Kidney (tissue), 14 donors: Measurements from ENCODE around the gene MACC1. TPM values are rescaled to one million over a fixed set of nuclear protein-coding genes. Genes with fewer than 3 reads are reported as not detected.

Experiments
- DNase-seq, 5 donors: peaks; one replicate each; pipeline ENCODE4 v3.0.0-alpha.2; 2013 to 2020
- FAIRE-seq: peaks from 2 replicates; lab custom pipeline; 2012; peaks lifted over from hg19 to GRCh38; lab: Jason Lieb, UNC
- H3K27ac ChIP-seq, 2 donors: one replicate each; pipeline ENCODE4 v1.7.0; 2013; ENCODE audit warnings: low read depth in 2 of 2, low read length in 2 of 2, inconsistent platforms in 1 of 2
- H3K27me3 ChIP-seq: one replicate; pipeline ENCODE4 v1.7.1; 2013; ENCODE audit warnings: low read length, inconsistent platforms; ENCODE audit not compliant: control insufficient read depth, insufficient read depth
- H3K36me3 ChIP-seq, 3 donors: one replicate each; pipeline versions ENCODE4 v1.7.0 to v1.7.1; 2013; ENCODE audit warnings: low read length in 3 of 3, control low read depth in 1 of 3, inconsistent platforms in 1 of 3; ENCODE audit not compliant: insufficient read depth in 3 of 3, control insufficient read depth in 2 of 3
- H3K4me1 ChIP-seq, 3 donors: one replicate each; pipeline versions ENCODE4 v1.7.0 to v1.7.1; 2013; ENCODE audit warnings: low read length in 3 of 3, inconsistent platforms in 1 of 3, low read depth in 1 of 3; ENCODE audit not compliant: control insufficient read depth in 2 of 3, insufficient read depth in 2 of 3
- H3K4me3 ChIP-seq, 3 donors: one replicate each; pipeline versions ENCODE4 v1.7.0 to v1.8.1; 2013; ENCODE audit warnings: low read length in 3 of 3, control low read depth in 1 of 3, inconsistent platforms in 1 of 3
- H3K9ac ChIP-seq, 3 donors: one replicate each; pipeline versions ENCODE4 v1.7.0 to v1.7.1; 2013; ENCODE audit warnings: low read length in 3 of 3, control low read depth in 1 of 3, inconsistent platforms in 1 of 3
- H3K9me3 ChIP-seq, 3 donors: one replicate each; pipeline versions ENCODE4 v1.7.0 to v1.7.1; 2013; ENCODE audit warnings: low read length in 3 of 3, control low read depth in 1 of 3, inconsistent platforms in 1 of 3; ENCODE audit not compliant: control insufficient read depth in 2 of 3, insufficient read depth in 1 of 3
- intact Hi-C: fragments of 100-400 bp; cut with DNase I; formaldehyde crosslinking; loops from one replicate; pipeline ENCODE4 v1.11.1; 2022
- polyA plus RNA-seq: library from polyadenylated mRNA; stranded (reverse); fragments of 350-450 nt; fragmentation: Illumina TruSeq; extraction: RNeasy Lipid Tissue Mini Kit (QIAGEN cat#74804); gene quantifications from one replicate; pipeline ENCODE4 v1.2.3, GENCODE V29; 2014; ENCODE audit warnings: low read depth, low replicate concordance; ENCODE audit not compliant: insufficient read depth
- total RNA-seq: library from RNA; stranded (reverse); fragmentation: NEBNext Ultra II Directional; extraction: Animal tissue kit (Norgen Biotek cat#: 25700); gene quantifications from one replicate; pipeline ENCODE4 v1.2.1, GENCODE V29; 2021
- TF ChIP-seq, protein P1 (sequence below): IDR thresholded peaks from 3 replicates; pipeline ENCODE4 v1.5.1; 2012; ENCODE audit warnings: mild to moderate bottlenecking, moderate library complexity, borderline replicate concordance; ENCODE audit not compliant: insufficient read depth; ENCODE audit errors: extremely low read depth
- donor health status: control.
- donor health status: control.
- donor health status: control.
- donor health status: control.
- donor health status: control.
- donor health status: DM: yes; HTN: yes; CAD: no.
- donor health status: Normal renal cell carcinoma (clear cell type).

The MACC1 gene
- total and polyA plus RNA-seq, 2 donors from 2014 or later, result 3.7 to 72.6 TPM

DNA sequence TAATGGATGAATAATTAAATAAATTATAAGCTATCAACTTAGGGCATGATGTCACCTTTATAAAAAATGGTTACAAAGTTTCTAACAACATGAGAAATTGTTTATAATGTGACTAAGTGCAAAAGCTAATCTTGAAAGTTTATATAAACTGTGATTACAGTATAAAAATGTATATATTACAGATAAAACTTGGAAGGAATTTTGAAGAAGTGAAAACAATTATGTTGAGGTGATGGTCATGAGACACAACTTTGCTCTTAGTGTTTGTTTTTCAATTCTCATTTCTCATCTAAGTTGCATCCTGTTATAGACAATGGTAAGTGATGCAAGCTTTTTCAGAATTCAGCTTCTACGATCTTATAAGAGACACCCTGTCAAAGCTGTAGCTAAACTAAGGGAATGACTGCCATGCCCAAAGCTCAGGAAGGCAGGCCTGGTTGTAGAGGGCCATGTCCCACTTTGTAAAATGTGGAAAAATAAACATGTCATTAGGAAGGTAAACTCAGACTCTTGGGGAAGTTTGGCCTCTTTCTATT is 23.9 kb downstream of the MACC1 start:
- Histone ChIP-seq H3K9me3 (peaks cover 0 to 8% (median 0%) of the 10 kb centered on the region in 3 donors), H3K9ac (no peak overlapping the region), H3K27ac (no peak overlapping the region), H3K4me1 (peaks cover 0 to 3% (median 2%) of the 10 kb centered on the region in 3 donors), H3K27me3 (no peaks in the 10 kb centered on the region), H3K36me3 (no peaks in the 10 kb centered on the region), H3K4me3 (no peak overlapping the region)
- peak; percentile 73 for FAIRE-seq
- intact Hi-C loops, result no loop called here
- TF ChIP-seq, protein P1, sequence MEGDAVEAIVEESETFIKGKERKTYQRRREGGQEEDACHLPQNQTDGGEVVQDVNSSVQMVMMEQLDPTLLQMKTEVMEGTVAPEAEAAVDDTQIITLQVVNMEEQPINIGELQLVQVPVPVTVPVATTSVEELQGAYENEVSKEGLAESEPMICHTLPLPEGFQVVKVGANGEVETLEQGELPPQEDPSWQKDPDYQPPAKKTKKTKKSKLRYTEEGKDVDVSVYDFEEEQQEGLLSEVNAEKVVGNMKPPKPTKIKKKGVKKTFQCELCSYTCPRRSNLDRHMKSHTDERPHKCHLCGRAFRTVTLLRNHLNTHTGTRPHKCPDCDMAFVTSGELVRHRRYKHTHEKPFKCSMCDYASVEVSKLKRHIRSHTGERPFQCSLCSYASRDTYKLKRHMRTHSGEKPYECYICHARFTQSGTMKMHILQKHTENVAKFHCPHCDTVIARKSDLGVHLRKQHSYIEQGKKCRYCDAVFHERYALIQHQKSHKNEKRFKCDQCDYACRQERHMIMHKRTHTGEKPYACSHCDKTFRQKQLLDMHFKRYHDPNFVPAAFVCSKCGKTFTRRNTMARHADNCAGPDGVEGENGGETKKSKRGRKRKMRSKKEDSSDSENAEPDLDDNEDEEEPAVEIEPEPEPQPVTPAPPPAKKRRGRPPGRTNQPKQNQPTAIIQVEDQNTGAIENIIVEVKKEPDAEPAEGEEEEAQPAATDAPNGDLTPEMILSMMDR, result no peak
- DNase-seq, result no peak

DNA sequence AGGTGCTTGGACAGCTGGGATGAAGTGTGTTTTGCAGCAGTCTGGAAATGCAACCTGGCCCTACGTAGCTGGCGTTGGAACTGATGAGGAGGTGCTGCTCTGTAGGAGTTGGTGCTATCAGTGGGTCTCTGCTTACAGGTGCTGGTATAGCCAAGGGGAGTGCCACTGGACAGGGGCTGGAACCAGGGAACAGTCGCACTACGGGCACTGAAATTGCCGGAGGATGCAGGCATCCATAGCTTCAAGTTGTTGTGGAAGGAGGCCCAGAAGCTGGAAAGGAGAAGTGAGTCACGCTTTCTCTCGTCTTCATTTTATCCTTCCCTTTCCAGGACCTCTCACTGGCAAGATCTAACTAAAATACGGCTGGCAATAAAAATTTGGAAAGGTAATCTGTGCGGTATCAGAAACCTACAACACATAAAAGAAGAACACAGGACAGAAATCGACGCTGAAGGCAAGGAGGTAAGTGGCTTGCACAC is 25.8 kb downstream of the MACC1 start:
- FAIRE-seq, result no peak

DNA sequence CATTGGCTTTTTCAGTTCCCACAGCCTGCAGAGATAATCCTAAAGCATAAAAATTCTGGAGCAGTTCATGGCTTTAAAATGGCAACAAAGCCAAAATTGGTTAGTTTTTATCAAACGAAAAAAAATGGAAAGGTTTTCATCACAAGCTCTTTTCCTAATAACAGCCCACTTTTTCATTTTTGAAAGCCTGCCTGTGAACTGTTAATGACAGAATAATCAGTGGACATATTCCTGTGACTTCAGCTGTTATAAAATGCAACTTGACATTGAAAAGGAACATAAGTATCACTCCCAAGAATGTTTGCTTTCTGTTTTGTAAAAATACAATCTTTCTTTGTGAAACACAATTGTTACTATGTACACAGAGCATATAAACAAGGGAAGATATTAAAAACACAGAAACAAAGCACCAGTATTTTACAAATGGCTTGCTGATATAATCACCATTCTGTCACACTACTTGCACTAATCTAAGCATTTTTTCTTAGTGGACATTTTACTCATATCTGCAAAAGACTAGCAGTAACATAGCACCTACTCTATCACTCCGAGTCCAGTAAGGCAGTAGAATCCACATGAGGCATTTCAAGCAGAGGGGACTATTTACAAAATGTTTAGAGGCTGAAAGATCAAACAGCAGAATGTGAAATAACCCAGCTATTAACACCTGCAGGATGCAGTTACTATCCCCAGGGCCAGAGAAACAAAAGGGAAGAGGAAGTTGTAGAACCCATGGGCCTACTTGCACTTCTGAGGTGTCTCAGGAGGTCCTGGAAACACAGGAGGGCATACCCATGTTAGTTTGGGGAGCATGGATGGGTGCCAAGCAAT is 26.4 kb downstream of the MACC1 start:
- intact Hi-C loops, result no loop called here
- TF ChIP-seq, protein P1, result no peak
- H3K9ac ChIP-seq, result no peak overlapping the region
- no peak overlapping the region for H3K27ac ChIP-seq
- H3K4me1 ChIP-seq, result peaks cover 0 to 2% (median 0%) of the 10 kb centered on the region in 3 donors
- no peaks in the 10 kb centered on the region for H3K27me3 ChIP-seq
- FAIRE-seq (no peak), DNase-seq (no peak)
- peaks cover 0 to 8% (median 0%) of the 10 kb centered on the region in 3 donors for H3K9me3 ChIP-seq
- no peaks in the 10 kb centered on the region for H3K36me3 ChIP-seq
- no peak overlapping the region for H3K4me3 ChIP-seq

More for the DNA sequence above, 25.8 kb downstream of the MACC1 start:
- Histone ChIP-seq H3K4me3 (no peak overlapping the region), H3K36me3 (no peaks in the 10 kb centered on the region), H3K4me1 (peaks cover 0 to 2% (median 0%) of the 10 kb centered on the region in 3 donors), H3K9me3 (peaks cover 0 to 8% (median 0%) of the 10 kb centered on the region in 3 donors), H3K27ac (no peak overlapping the region), H3K27me3 (no peaks in the 10 kb centered on the region), H3K9ac (no peak overlapping the region)
- peak in 1 of 5 donors; percentile 53 for DNase-seq
- intact Hi-C loops, result no loop called here
- TF ChIP-seq, protein P1, result no peak
